ENCODE results near the gene EIF5A.
A peak's percentile ranks its signal among the peaks of the same experiment; 100 is the strongest.

Gene EIF5A

DNA sequence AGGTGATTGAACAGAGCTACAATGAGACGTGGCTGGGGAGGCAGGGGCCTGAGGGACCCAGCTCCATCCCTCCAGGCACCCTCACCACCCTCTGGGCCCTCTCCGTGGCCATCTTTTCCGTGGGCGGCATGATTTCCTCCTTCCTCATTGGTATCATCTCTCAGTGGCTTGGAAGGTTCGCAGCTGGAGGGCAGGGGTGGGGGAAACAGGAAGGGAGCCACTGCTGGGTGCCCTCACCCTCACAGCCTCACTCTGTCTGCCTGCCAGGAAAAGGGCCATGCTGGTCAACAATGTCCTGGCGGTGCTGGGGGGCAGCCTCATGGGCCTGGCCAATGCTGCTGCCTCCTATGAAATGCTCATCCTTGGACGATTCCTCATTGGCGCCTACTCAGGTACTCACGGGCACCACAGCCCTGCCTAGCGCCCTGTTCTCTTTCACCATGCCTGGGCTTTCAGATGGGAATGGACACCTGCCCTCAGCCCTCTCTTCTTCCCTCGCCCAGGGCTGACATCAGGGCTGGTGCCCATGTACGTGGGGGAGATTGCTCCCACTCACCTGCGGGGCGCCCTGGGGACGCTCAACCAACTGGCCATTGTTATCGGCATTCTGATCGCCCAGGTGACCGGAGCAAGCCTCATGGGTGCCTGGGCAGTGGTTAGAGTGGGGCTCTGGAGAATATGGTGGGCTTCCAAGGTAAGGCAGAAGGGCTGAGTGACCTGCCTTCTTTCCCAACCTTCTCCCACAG is 23.8 kb upstream of the EIF5A start:
- no peak for DNase-seq (ENCODE audit: extremely low spot score, insufficient read length, low read depth)
- FAIRE-seq = no peak

DNA sequence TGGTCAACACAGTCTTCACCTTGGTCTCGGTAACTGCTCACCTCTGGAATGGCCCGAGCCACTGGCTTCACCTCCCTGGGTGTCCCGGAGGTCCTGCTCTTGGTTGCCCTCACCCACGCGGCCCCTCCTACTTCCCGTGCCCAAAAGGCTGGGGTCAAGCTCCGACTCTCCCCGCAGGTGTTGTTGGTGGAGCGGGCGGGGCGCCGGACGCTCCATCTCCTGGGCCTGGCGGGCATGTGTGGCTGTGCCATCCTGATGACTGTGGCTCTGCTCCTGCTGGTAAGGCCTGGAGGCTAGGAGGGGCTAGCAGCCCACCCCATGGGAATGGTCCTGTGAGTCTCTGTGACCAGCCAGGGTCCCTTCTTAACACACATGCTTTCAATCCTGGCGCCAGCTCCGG is 22.5 kb upstream of the EIF5A start:
- no peak for FAIRE-seq
- DNase-seq (ENCODE audit: extremely low spot score, insufficient read length, low read depth) = no peak

DNA sequence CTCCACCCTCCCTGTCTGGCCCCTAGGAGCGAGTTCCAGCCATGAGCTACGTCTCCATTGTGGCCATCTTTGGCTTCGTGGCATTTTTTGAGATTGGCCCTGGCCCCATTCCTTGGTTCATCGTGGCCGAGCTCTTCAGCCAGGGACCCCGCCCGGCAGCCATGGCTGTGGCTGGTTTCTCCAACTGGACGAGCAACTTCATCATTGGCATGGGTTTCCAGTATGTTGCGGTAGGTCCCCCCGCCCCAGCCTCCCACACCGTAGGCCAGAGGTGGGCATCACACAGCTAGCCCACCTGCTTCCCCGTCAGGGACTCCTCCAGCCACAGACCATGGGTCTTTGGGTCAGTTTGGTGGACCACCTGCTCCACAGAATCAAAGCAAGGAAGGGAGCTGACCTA is 21.7 kb upstream of the EIF5A start:
- DNase-seq (ENCODE audit: extremely low spot score, insufficient read length, low read depth) (no peak), FAIRE-seq (no peak)

DNA sequence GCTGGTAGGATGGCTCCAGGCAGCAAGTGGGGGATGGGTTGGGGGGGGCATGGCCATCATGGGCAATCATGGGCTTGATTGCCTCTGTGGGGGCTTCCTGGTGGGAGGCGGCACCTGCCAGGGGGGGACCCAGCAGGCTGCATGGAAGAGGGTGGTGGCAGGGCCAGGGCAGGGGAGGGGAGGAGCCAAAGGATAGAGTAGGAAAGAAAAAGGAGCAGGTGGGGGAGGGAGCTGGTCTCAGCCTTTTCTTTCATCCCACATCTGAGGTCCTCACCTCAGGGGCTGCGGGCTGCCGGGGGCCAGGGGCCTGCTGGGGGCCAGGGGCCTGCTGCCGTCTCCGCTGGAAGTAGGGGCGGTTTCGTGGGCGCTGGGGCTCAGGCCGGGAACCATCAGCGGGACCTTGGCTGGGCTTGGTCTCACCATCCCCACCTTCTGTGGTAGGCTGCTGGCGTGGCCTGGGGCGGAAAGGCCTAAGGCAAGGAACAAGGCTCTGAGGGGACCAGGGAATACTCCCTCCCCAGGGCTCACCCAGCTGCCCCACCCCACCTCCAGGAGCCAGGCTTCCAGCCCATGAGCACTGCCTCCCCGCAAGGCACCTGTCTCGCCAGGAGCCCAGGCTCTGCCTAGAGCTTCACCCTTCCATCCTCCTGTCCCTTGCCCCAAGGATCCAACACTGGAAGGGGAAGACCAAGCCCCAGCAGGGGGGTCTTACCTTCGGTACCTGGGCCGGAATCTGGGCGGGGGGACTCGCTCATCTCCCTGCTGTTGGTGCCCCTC is 18.0 kb upstream of the EIF5A start:
- no peak for FAIRE-seq
- no peak for DNase-seq (ENCODE audit: extremely low spot score, insufficient read length, low read depth)

- no peak for FAIRE-seq
- DNase-seq (ENCODE audit: extremely low spot score, insufficient read length, low read depth) = no peak
These were observed 17.3 kb upstream of the EIF5A start for GRCh38 chr17:7290166-7290565.

- no peak for FAIRE-seq
- DNase-seq (ENCODE audit: extremely low spot score, insufficient read length, low read depth) = no peak
These were observed 16.7 kb upstream of the EIF5A start for GRCh38 chr17:7290685-7291084.

DNA sequence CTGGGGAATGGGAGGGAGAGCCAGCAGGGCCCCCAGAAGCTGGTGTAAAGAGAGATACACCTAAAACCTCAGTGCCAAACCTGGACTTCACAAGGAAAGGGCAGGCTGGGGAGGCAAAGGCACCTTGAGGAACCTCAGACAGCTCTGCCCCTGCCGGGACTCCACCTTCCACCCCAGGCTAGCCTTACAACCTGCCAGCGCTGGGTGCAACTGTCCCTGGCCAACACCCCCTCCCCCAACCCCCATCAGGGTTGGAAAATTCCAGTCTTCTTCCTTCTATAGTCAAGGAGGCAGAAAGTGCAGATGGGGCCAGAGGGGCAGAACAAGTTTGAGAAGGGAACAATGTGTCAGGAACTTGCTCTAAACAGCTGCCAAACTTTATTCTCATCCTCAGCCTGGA is 15.2 kb upstream of the EIF5A start:
- no peak for DNase-seq (ENCODE audit: extremely low spot score, insufficient read length, low read depth)
- no peak for FAIRE-seq

DNA sequence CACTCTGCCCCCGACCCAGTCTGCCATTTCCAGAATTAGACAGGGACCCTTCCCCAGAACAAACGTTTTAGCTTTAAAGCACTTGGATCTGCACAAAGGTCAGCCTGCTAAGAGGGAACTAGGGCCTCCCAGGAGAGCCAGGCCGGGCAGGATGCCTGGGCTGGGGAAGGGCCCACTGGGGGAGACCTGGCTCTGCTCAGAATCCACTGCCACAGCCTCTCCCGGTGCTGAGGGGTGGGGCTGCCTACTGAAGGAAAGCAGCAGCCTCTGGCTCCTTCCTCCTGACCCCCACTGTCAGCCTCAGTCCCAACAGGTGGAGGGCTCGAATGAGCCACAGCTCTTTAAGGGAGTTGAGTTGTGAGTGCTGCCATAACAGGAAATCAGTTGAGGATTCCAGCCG is 14.7 kb upstream of the EIF5A start:
- DNase-seq (ENCODE audit: extremely low spot score, insufficient read length, low read depth) = no peak
- no peak for FAIRE-seq

DNA sequence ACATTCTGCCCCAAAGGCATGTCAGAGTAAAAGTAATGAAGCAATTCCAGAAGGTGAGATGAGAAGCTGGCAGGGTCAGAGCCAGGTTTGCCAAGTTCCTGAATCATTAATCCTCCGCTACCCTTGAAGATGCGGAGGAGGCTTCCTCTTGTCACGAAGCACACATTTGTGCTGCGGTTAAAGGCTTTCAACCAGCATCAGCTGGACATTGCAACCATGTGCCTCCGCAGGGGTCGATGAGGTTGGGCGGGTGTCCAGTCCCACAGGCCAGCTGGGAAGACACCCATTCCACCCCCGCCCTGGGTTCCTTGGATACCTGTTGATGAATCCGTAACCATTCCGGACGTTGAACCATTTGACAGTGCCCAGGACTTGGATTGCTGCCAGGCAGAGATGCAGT is 14.3 kb upstream of the EIF5A start:
- DNase-seq (ENCODE audit: extremely low spot score, insufficient read length, low read depth) (no peak), FAIRE-seq (no peak)

- DNase-seq (ENCODE audit: extremely low spot score, insufficient read length, low read depth) (no peak), FAIRE-seq (no peak)
These were observed 13.4 kb upstream of the EIF5A start for GRCh38 chr17:7293816-7294613.

- DNase-seq (ENCODE audit: extremely low spot score, insufficient read length, low read depth) = no peak
These were observed 12.7 kb upstream of the EIF5A start, which contains the start of gene YBX2 for GRCh38 chr17:7294614-7295153. YBX2 (minus strand) TSS chr17:7294639; CDS start chr17:7294500, 139 bp downstream.

DNA sequence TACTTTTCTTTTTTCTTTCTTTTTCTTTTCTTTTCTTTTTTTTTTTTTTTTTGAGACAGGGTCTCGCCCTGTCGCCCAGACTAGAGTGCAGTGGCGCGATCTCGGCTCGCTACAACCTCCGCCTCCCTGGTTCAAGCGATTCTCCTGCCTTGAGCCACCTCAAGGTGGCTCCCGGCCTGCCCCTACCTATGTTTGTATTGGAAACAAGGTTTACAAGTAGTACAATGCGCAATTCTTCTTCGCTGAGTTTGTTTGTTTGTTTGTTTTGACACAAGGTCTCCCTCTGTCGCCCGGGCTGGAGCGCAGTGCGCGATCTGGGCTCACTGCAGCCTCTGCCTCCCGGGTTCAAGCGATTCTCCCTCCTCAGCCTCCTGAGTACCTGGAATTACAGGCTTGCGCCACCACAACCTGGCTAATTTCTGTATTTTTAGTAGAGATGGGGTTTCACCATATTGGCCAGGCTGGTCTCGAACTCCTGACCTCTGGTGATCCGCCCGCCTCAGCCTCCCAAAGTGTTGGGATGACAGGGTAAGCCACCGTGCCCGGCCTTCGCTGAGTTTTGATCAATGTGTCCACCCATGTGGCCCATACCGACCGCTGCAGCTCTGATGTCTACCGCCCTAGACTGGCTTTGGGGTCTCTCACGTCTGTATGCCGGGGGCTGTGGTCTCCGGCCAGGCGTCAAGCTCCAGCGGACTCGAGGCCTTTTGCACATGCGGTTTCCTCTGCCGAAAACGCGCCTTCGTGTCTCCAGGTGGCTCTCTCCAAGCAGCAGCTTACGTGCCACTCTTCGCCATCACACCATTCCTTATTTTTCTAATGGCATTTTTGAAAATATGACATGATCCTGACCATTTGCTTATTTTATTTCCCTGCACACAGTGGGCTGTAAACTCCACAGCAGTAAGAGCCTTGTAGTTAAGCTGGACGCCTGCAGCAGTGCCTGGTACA is 11.9 kb upstream of the EIF5A start:
- FAIRE-seq (no peak), DNase-seq (ENCODE audit: extremely low spot score, insufficient read length, low read depth) (no peak)

More at GRCh38 chr17:7294614-7295153, 12.7 kb upstream of the EIF5A start, which contains the start of gene YBX2:
- no peak for FAIRE-seq

GRCh38 chr17:7296189-7296861 is 11.1 kb upstream of the EIF5A start:
- peak; percentile 69 for FAIRE-seq
- DNase-seq (ENCODE audit: extremely low spot score, insufficient read length, low read depth) = no peak

DNA sequence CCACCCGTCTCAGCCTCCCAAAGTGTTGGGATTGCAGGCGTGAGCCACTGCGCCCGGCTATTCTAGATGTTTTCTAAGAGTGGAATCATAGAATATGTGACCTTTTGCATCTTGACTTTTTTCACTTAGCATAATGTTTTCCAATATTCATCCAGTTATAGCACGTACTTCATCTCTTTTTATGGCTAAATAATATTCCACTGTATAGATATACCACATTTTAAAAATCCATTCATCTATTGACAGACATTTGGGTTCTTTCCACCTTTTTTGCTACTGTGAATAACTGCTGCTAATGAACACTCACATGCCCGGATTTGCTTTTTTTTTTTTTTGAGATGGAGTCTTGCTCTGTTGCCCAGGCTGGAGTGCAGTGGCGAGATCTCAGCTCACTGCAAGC is 3.2 kb upstream of the EIF5A start:
- FAIRE-seq (no peak), DNase-seq (ENCODE audit: extremely low spot score, insufficient read length, low read depth) (no peak)

GRCh38 chr17:7307686-7308624 is 527 bp downstream of the EIF5A start:
- FAIRE-seq = no peak

GRCh38 chr17:7308625-7309433 is 1.4 kb downstream of the EIF5A start:
- no peak for DNase-seq (ENCODE audit: extremely low spot score, insufficient read length, low read depth)
- peak; percentile 92 for FAIRE-seq

More at GRCh38 chr17:7307686-7308624, 527 bp downstream of the EIF5A start:
- no peak for DNase-seq (ENCODE audit: extremely low spot score, insufficient read length, low read depth)

DNA sequence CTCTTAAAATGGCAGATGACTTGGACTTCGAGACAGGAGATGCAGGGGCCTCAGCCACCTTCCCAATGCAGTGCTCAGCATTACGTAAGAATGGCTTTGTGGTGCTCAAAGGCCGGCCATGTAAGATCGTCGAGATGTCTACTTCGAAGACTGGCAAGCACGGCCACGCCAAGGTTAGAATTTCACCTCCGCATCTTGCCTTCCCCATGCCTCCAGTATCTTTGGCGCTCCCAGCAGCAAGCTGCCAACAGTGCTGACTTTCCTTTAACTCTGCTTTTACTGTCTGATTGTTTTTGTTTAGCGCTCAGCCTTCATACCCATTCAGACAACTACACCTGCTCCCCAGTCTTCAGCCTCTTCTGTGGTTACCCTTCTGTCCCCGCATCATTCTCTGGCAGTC is 2.2 kb downstream of the EIF5A start:
- no peak for FAIRE-seq

More for the DNA sequence above, 2.2 kb downstream of the EIF5A start:
- DNase-seq (ENCODE audit: extremely low spot score, insufficient read length, low read depth) = no peak
